ENCODE data around the gene NMT1.
"Not testable (repeated sequence)": the region's sequence is repeated elsewhere in the genome, so short reads cannot be mapped to it uniquely, and the experiment has no call there.

NMT1 gene

GRCh38 chr17:45120558-45120957 is 59.4 kb downstream of the NMT1 start:
- no peak for DNase-seq (ENCODE audit: low spot score)

GRCh38 chr17:45121055-45121454 is 59.9 kb downstream of the NMT1 start:
- DNase-seq (ENCODE audit: low spot score) = no peak

- DNase-seq (ENCODE audit: low spot score) = no peak
Measured at GRCh38 chr17:45123076-45123770, 62.1 kb downstream of the NMT1 start.

GRCh38 chr17:45123930-45124796 is 63.0 kb downstream of the NMT1 start:
- peak; percentile 93 for DNase-seq (ENCODE audit: low spot score)

GRCh38 chr17:45124797-45125122 is 63.6 kb downstream of the NMT1 start:
- not testable (repeated sequence) for DNase-seq (ENCODE audit: low spot score)

GRCh38 chr17:45125509-45125908 is 64.4 kb downstream of the NMT1 start:
- no peak for DNase-seq (ENCODE audit: low spot score)

GRCh38 chr17:45127207-45127547 is 66.1 kb downstream of the NMT1 start:
- no peak for DNase-seq (ENCODE audit: low spot score)

- DNase-seq (ENCODE audit: low spot score) = no peak
Measured at GRCh38 chr17:45127548-45128300, 66.6 kb downstream of the NMT1 start.

- no peak for DNase-seq (ENCODE audit: low spot score)
Measured at GRCh38 chr17:45128331-45128730, 67.2 kb downstream of the NMT1 start.

- DNase-seq (ENCODE audit: low spot score) = no peak
Measured at GRCh38 chr17:45128989-45129388, 67.9 kb downstream of the NMT1 start.

GRCh38 chr17:45129426-45129939 is 68.4 kb downstream of the NMT1 start:
- no peak for DNase-seq (ENCODE audit: low spot score)

GRCh38 chr17:45129940-45130680 is 69.0 kb downstream of the NMT1 start:
- no peak for DNase-seq (ENCODE audit: low spot score)

- no peak for DNase-seq (ENCODE audit: low spot score)
Measured at GRCh38 chr17:45130681-45131615, 69.8 kb downstream of the NMT1 start.

GRCh38 chr17:45131616-45132319 is 70.7 kb downstream of the NMT1 start:
- no peak for DNase-seq (ENCODE audit: low spot score)

- no peak for DNase-seq (ENCODE audit: low spot score)
Measured at GRCh38 chr17:45132320-45132571, 71.1 kb downstream of the NMT1 start, which contains the start of gene PLCD3. Gene PLCD3, minus strand, starts transcription at chr17:45132515. Its CDS starts 105 bp downstream, at chr17:45132410.

- peak; percentile 92 for DNase-seq (ENCODE audit: low spot score)
Measured at GRCh38 chr17:45132572-45133463, 71.7 kb downstream of the NMT1 start.

- DNase-seq (ENCODE audit: low spot score) = peak; percentile 94
Measured at GRCh38 chr17:45135192-45135977, 74.3 kb downstream of the NMT1 start, which contains the start of gene ACBD4. Gene ACBD4, plus strand, starts transcription at chr17:45135687. Its CDS starts 458 bp downstream, at chr17:45136145.

Measured in AG20443 (cell line).